NCI-H2107 treated with DMSO at 0.1 percent for 48 hours (cell line): ENCODE results near the gene MCC.

Source experiments
- DNase-seq: peaks from one replicate; lab custom pipeline; 2025; ENCODE audit not compliant: unreplicated experiment; lab: John Stamatoyannopoulos, UW

The MCC gene

GRCh38 chr5:113487781-113488644 lies at the start of gene MCC:
MCC (minus strand) TSS chr5:113488453.
- no peak for DNase-seq

- no peak for DNase-seq
Observed at GRCh38 chr5:113531481-113532159, 43.4 kb upstream of the MCC start.

GRCh38 chr5:113527746-113528145 lies 39.5 kb upstream of the MCC start:
- DNase-seq, result no peak

- DNase-seq, result no peak
Observed at GRCh38 chr5:113526421-113526820, 38.2 kb upstream of the MCC start.

GRCh38 chr5:113524927-113525326 lies 36.7 kb upstream of the MCC start:
- no peak for DNase-seq

GRCh38 chr5:113523168-113523567 lies 34.9 kb upstream of the MCC start:
- DNase-seq, result no peak

GRCh38 chr5:113520899-113521298 lies 32.6 kb upstream of the MCC start:
- no peak for DNase-seq

- DNase-seq, result no peak
Observed at GRCh38 chr5:113520429-113520828, 32.2 kb upstream of the MCC start.

- no peak for DNase-seq
Observed at GRCh38 chr5:113519412-113519811, 31.2 kb upstream of the MCC start.

GRCh38 chr5:113518884-113519283 lies 30.6 kb upstream of the MCC start:
- no peak for DNase-seq

- no peak for DNase-seq
Observed at GRCh38 chr5:113514289-113514635, 26.0 kb upstream of the MCC start.

GRCh38 chr5:113513384-113514288 lies 25.4 kb upstream of the MCC start, which contains the start of gene YTHDC2:
YTHDC2 (plus strand) TSS chr5:113513694; CDS start chr5:113513896, 202 bp downstream.
- peak; percentile 28 for DNase-seq

GRCh38 chr5:113512341-113512740 lies 24.1 kb upstream of the MCC start:
- no peak for DNase-seq

GRCh38 chr5:113510836-113511451 lies 22.7 kb upstream of the MCC start:
- no peak for DNase-seq

GRCh38 chr5:113508756-113509155 lies 20.5 kb upstream of the MCC start:
- DNase-seq, result no peak

- no peak for DNase-seq
Observed at GRCh38 chr5:113507601-113508000, 19.3 kb upstream of the MCC start.

GRCh38 chr5:113505181-113505580 lies 16.9 kb upstream of the MCC start:
- DNase-seq, result no peak

GRCh38 chr5:113503146-113503545 lies 14.9 kb upstream of the MCC start:
- no peak for DNase-seq

GRCh38 chr5:113502073-113502472 lies 13.8 kb upstream of the MCC start:
- DNase-seq, result no peak

- no peak for DNase-seq
Observed at GRCh38 chr5:113495422-113495841, 7.2 kb upstream of the MCC start.

GRCh38 chr5:113493446-113493845 lies 5.2 kb upstream of the MCC start:
- no peak for DNase-seq
